Peyer's patch (tissue), 4 donors: ENCODE measurements around the gene TTC23. TPM values are rescaled to one million over a fixed set of nuclear protein-coding genes. Genes with fewer than 3 reads are reported as not detected.

Experiments used
- DNase-seq, 3 donors: peaks; one replicate each; pipeline ENCODE4 v3.0.0-alpha.2; 2017 to 2019
- H3K27ac ChIP-seq, 4 donors: fragments of 200-600 bp; sonication (generic); one replicate each; pipeline ENCODE4 v1.5.1; 2016 to 2019
- H3K27me3 ChIP-seq, 2 donors: fragments of 200-600 bp; sonication (generic); one replicate each; pipeline ENCODE4 v1.5.1; 2019
- H3K36me3 ChIP-seq, 3 donors: fragments of 200-600 bp; sonication (generic); one replicate each; pipeline ENCODE4 v1.5.1; 2016 to 2019
- H3K4me1 ChIP-seq, 4 donors: fragments of 200-600 bp; sonication (generic); one replicate each; pipeline ENCODE4 v1.5.1; 2016 to 2019
- H3K4me3 ChIP-seq, 4 donors: fragments of 200-600 bp; sonication (generic); 1 replicate in 3 of 4; 2 replicates in 1 of 4; pipeline ENCODE4 v1.5.1; 2016 to 2019; ENCODE audit warnings: mild to moderate bottlenecking in 1 of 4
- H3K9me3 ChIP-seq, 4 donors: fragments of 200-600 bp; sonication (generic); one replicate each; pipeline ENCODE4 v1.5.1; 2016 to 2019; ENCODE audit warnings: mild to moderate bottlenecking in 1 of 4
- POLR2A ChIP-seq, 2 donors: fragments of 450-650 bp; IDR thresholded peaks; one replicate each; pipeline ENCODE4 v1.5.1; 2017; ENCODE audit warnings: antibody characterized with exemption in 2 of 2, mild to moderate bottlenecking in 2 of 2, moderate library complexity in 2 of 2
- total RNA-seq, 4 donors: library from RNA; depleted of rRNA; stranded (reverse); fragments of >200 nt; gene quantifications; one replicate each; pipeline ENCODE4 v1.1.0, GENCODE V29; 2016
- TF ChIP-seq, protein P1 (sequence below), 6 experiments: fragments of 450-650 bp in 4 of 6; fragments of 200-600 bp in 2 of 6; sonication (generic) in 1 of 6; IDR thresholded peaks; one replicate each; pipeline ENCODE4 v1.5.1; 2017 to 2019; ENCODE audit warnings: antibody characterized with exemption in 6 of 6, mild to moderate bottlenecking in 3 of 6, moderate library complexity in 1 of 6

The TTC23 gene
- total RNA-seq, 4 donors from 2014 or later = 8.2 to 33.0 (median 22.9) TPM

GRCh38 chr15:99210334-99210733 lies 39.0 kb downstream of the TTC23 start:
- Histone ChIP-seq H3K27ac (peak overlapping the region in 1 of 4 donors; percentile 58), H3K4me1 (no peaks in the 10 kb centered on the region)

GRCh38 chr15:99209326-99209725 lies 40.1 kb downstream of the TTC23 start:
- Histone ChIP-seq H3K27ac (no peak overlapping the region), H3K36me3 (peaks cover 0 to 5% (median 0%) of the 10 kb centered on the region in 3 donors), H3K9me3 (no peaks in the 10 kb centered on the region), H3K4me1 (no peaks in the 10 kb centered on the region), H3K4me3 (no peak overlapping the region), H3K27me3 (no peaks in the 10 kb centered on the region)
- TF ChIP-seq, protein P1, sequence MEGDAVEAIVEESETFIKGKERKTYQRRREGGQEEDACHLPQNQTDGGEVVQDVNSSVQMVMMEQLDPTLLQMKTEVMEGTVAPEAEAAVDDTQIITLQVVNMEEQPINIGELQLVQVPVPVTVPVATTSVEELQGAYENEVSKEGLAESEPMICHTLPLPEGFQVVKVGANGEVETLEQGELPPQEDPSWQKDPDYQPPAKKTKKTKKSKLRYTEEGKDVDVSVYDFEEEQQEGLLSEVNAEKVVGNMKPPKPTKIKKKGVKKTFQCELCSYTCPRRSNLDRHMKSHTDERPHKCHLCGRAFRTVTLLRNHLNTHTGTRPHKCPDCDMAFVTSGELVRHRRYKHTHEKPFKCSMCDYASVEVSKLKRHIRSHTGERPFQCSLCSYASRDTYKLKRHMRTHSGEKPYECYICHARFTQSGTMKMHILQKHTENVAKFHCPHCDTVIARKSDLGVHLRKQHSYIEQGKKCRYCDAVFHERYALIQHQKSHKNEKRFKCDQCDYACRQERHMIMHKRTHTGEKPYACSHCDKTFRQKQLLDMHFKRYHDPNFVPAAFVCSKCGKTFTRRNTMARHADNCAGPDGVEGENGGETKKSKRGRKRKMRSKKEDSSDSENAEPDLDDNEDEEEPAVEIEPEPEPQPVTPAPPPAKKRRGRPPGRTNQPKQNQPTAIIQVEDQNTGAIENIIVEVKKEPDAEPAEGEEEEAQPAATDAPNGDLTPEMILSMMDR (IDR thresholded peaks at IDR 0.05) = no peak
- TF ChIP-seq POLR2A (IDR thresholded peaks at IDR 0.05) = no peak
- no peak for DNase-seq

More at GRCh38 chr15:99210334-99210733, 39.0 kb downstream of the TTC23 start:
- H3K36me3 ChIP-seq = peaks cover 0 to 11% (median 0%) of the 10 kb centered on the region in 3 donors
- TF ChIP-seq, protein P1 (IDR thresholded peaks at IDR 0.05) = no peak
- no peak for TF ChIP-seq POLR2A (IDR thresholded peaks at IDR 0.05)
- no peak for DNase-seq
- no peaks in the 10 kb centered on the region for H3K9me3 ChIP-seq
- no peaks in the 10 kb centered on the region for H3K27me3 ChIP-seq
- H3K4me3 ChIP-seq = no peak overlapping the region

DNA sequence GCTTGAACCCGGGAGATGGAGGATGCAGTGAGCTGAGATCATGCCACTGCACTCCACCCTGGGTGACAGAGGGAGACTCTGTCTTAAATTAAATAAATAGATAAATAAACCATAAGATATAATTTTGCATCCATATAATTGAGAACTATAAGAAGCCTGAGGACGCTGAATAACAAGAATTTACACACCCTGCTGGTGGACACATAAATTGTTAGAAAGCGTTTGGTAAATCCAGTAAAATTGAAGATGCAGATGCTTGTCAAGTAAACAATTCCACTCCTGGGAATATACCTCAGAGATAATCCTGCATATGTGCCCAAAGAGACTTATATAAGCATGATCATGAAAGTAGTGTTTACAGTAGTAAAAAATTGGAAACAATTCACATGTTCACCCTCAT lies 41.7 kb downstream of the TTC23 start:
- Histone ChIP-seq H3K4me1 (no peaks in the 10 kb centered on the region), H3K27ac (no peak overlapping the region), H3K9me3 (no peaks in the 10 kb centered on the region), H3K36me3 (peaks cover 0 to 5% (median 0%) of the 10 kb centered on the region in 3 donors), H3K4me3 (no peak overlapping the region), H3K27me3 (no peaks in the 10 kb centered on the region)
- TF ChIP-seq, protein P1 (IDR thresholded peaks at IDR 0.05) = no peak
- no peak for TF ChIP-seq POLR2A (IDR thresholded peaks at IDR 0.05)
- no peak for DNase-seq

- H3K4me1 ChIP-seq = no peaks in the 10 kb centered on the region
Observed at GRCh38 chr15:99202176-99202552, 47.2 kb downstream of the TTC23 start.

GRCh38 chr15:99201408-99202175 lies 47.8 kb downstream of the TTC23 start:
- H3K36me3 ChIP-seq = peaks cover 0 to 9% (median 0%) of the 10 kb centered on the region in 3 donors
- no peak for DNase-seq
- no peak overlapping the region for H3K4me3 ChIP-seq
- H3K27ac ChIP-seq = no peak overlapping the region
- no peaks in the 10 kb centered on the region for H3K27me3 ChIP-seq
- no peak for TF ChIP-seq POLR2A (IDR thresholded peaks at IDR 0.05)
- TF ChIP-seq, protein P1 (IDR thresholded peaks at IDR 0.05) = no peak
- H3K9me3 ChIP-seq = no peaks in the 10 kb centered on the region
- H3K4me1 ChIP-seq = no peaks in the 10 kb centered on the region

More at GRCh38 chr15:99202176-99202552, 47.2 kb downstream of the TTC23 start:
- TF ChIP-seq POLR2A (IDR thresholded peaks at IDR 0.05) = no peak
- TF ChIP-seq, protein P1 (IDR thresholded peaks at IDR 0.05) = no peak
- H3K27me3 ChIP-seq = no peaks in the 10 kb centered on the region
- H3K9me3 ChIP-seq = no peaks in the 10 kb centered on the region
- H3K27ac ChIP-seq = no peak overlapping the region
- H3K4me3 ChIP-seq = no peak overlapping the region
- DNase-seq = no peak
- H3K36me3 ChIP-seq = peaks cover 0 to 4% (median 0%) of the 10 kb centered on the region in 3 donors
